NCI-H345 (cell line): Measurements from ENCODE around the gene BIN1.

ENCODE experiments used
- DNase-seq: peaks from one replicate; lab custom pipeline; 2025; lab: John Stamatoyannopoulos, UW

The BIN1 gene

GRCh38 chr2:127103243-127104165, 3.5 kb downstream of the BIN1 start:
- no peak for DNase-seq

GRCh38 chr2:127102521-127103242, 4.3 kb downstream of the BIN1 start:
- no peak for DNase-seq

- no peak for DNase-seq
Observed at GRCh38 chr2:127101756-127102477, 5.0 kb downstream of the BIN1 start.

GRCh38 chr2:127101048-127101611, 5.8 kb downstream of the BIN1 start:
- no peak for DNase-seq

GRCh38 chr2:127100251-127101047, 6.5 kb downstream of the BIN1 start:
- DNase-seq, result no peak

- no peak for DNase-seq
Observed at GRCh38 chr2:127098711-127099110, 8.2 kb downstream of the BIN1 start.

- no peak for DNase-seq
Observed at GRCh38 chr2:127097841-127098651, 8.9 kb downstream of the BIN1 start.

- DNase-seq, result no peak
Observed at GRCh38 chr2:127097471-127097765, 9.5 kb downstream of the BIN1 start.

- DNase-seq, result no peak
Observed at GRCh38 chr2:127096718-127097470, 10.1 kb downstream of the BIN1 start.

GRCh38 chr2:127096280-127096679, 10.7 kb downstream of the BIN1 start:
- no peak for DNase-seq

- DNase-seq, result no peak
Observed at GRCh38 chr2:127095784-127096183, 11.2 kb downstream of the BIN1 start.

GRCh38 chr2:127095367-127095641, 11.7 kb downstream of the BIN1 start:
- DNase-seq, result no peak

GRCh38 chr2:127094509-127095366, 12.2 kb downstream of the BIN1 start:
- DNase-seq, result no peak

GRCh38 chr2:127093648-127094210, 13.2 kb downstream of the BIN1 start:
- DNase-seq, result no peak

- no peak for DNase-seq
Observed at GRCh38 chr2:127092901-127093516, 13.9 kb downstream of the BIN1 start.

GRCh38 chr2:127092306-127092705, 14.6 kb downstream of the BIN1 start:
- DNase-seq, result no peak

GRCh38 chr2:127091886-127092285, 15.1 kb downstream of the BIN1 start:
- no peak for DNase-seq

- DNase-seq, result no peak
Observed at GRCh38 chr2:127091148-127091547, 15.8 kb downstream of the BIN1 start.
